HT-29 (cell line): Measurements from ENCODE around the gene TNRC6B. TPM values are rescaled to one million over a fixed set of nuclear protein-coding genes. Genes with fewer than 3 reads are reported as not detected.
A peak's percentile ranks its signal among the peaks of the same experiment; 100 is the strongest.
"Not testable (repeated sequence)": the region's sequence is repeated elsewhere in the genome, so short reads cannot be mapped to it uniquely, and the experiment has no call there.

ENCODE experiments used
- DNase-seq: peaks from one replicate; pipeline ENCODE4 v3.0.0-alpha.2; 2015; ENCODE audit warnings: low spot score
- total RNA-seq: library from RNA; depleted of rRNA; stranded (reverse); fragments of >200 nt; shearing (Covaris generic); gene quantifications from 2 replicates; pipeline ENCODE4 v1.2.3, GENCODE V29; 2014

The TNRC6B gene
- total RNA-seq, 1 experiment from 2014 or later: 10.5 TPM

- no peak for DNase-seq
These were observed 3.6 kb downstream of the TNRC6B start for GRCh38 chr22:40181323-40181722.

GRCh38 chr22:40182231-40182835 lies 4.6 kb downstream of the TNRC6B start:
- no peak for DNase-seq

GRCh38 chr22:40183029-40183581 lies 5.4 kb downstream of the TNRC6B start:
- DNase-seq: no peak

- DNase-seq: not testable (repeated sequence)
These were observed 5.9 kb downstream of the TNRC6B start for GRCh38 chr22:40183603-40184002.

- no peak for DNase-seq
These were observed 9.7 kb downstream of the TNRC6B start for GRCh38 chr22:40187389-40187788.

- DNase-seq: no peak
These were observed 12.3 kb downstream of the TNRC6B start for GRCh38 chr22:40189997-40190396.

- no peak for DNase-seq
These were observed 12.8 kb downstream of the TNRC6B start for GRCh38 chr22:40190501-40190900.

- DNase-seq: peak; percentile 9
These were observed 16.0 kb downstream of the TNRC6B start for GRCh38 chr22:40193429-40194421.

GRCh38 chr22:40194656-40195055 lies 16.9 kb downstream of the TNRC6B start:
- no peak for DNase-seq

- no peak for DNase-seq
These were observed 19.1 kb downstream of the TNRC6B start for GRCh38 chr22:40196628-40197360.

GRCh38 chr22:40197421-40197820 lies 19.7 kb downstream of the TNRC6B start:
- not testable (repeated sequence) for DNase-seq

- no peak for DNase-seq
These were observed 21.0 kb downstream of the TNRC6B start for GRCh38 chr22:40198733-40199132.

- DNase-seq: no peak
These were observed 21.5 kb downstream of the TNRC6B start for GRCh38 chr22:40199223-40199622.

- no peak for DNase-seq
These were observed 22.1 kb downstream of the TNRC6B start for GRCh38 chr22:40199852-40200251.

GRCh38 chr22:40200795-40201530 lies 23.2 kb downstream of the TNRC6B start:
- DNase-seq: no peak

- no peak for DNase-seq
These were observed 24.7 kb downstream of the TNRC6B start for GRCh38 chr22:40202225-40202944.

- no peak for DNase-seq
These were observed 25.8 kb downstream of the TNRC6B start for GRCh38 chr22:40203572-40203971.

GRCh38 chr22:40204321-40205116 lies 26.8 kb downstream of the TNRC6B start:
- DNase-seq: no peak

GRCh38 chr22:40206561-40206960 lies 28.8 kb downstream of the TNRC6B start:
- DNase-seq: no peak

- no peak for DNase-seq
These were observed 33.1 kb downstream of the TNRC6B start for GRCh38 chr22:40210818-40211217.
